Neuronal stem cell (in vitro differentiated cells): ENCODE results near the gene GLG1.

Experiments
- DNase-seq: peaks from one replicate; pipeline ENCODE4 v3.0.0-alpha.2; 2013; ENCODE audit warnings: low spot score
- H2AFZ ChIP-seq: one replicate; pipeline ENCODE4 v1.6.1; 2013; ENCODE audit warnings: mild to moderate bottlenecking, low read length, inconsistent platforms
- H2AK5ac ChIP-seq: 2 replicates; pipeline ENCODE4 v1.6.1; 2013; ENCODE audit warnings: low read depth, mild to moderate bottlenecking, inconsistent platforms, low read length, moderate library complexity, mixed read lengths
- H2BK120ac ChIP-seq: 2 replicates; pipeline ENCODE4 v1.6.1; 2013; ENCODE audit warnings: low read depth, mild to moderate bottlenecking, inconsistent platforms, low read length, moderate library complexity, mixed read lengths
- H2BK12ac ChIP-seq: one replicate; pipeline ENCODE4 v1.6.1; 2013; ENCODE audit warnings: low read length, inconsistent platforms
- H2BK15ac ChIP-seq: 2 replicates; pipeline ENCODE4 v1.6.1; 2013; ENCODE audit warnings: mild to moderate bottlenecking, low read length, inconsistent platforms, mixed read lengths
- H2BK5ac ChIP-seq: one replicate; pipeline ENCODE4 v1.6.1; 2013; ENCODE audit warnings: inconsistent platforms, mild to moderate bottlenecking, low read length, moderate library complexity
- H3K14ac ChIP-seq: one replicate; pipeline ENCODE4 v1.6.1; 2013; ENCODE audit warnings: low read length, inconsistent platforms
- H3K18ac ChIP-seq: 2 replicates; pipeline ENCODE4 v1.6.1; 2013; ENCODE audit warnings: low read length, inconsistent platforms
- H3K23ac ChIP-seq: 2 replicates; pipeline ENCODE4 v1.6.1; 2013; ENCODE audit warnings: low read depth, mild to moderate bottlenecking, mixed read lengths, low read length, inconsistent platforms; ENCODE audit not compliant: poor library complexity
- H3K27ac ChIP-seq: replicated peaks from 3 replicates; pipeline ENCODE4 v1.5.1; 2013; ENCODE audit warnings: low read length, inconsistent platforms
- H3K27me3 ChIP-seq, 3 experiments: 2 replicates each; pipeline ENCODE4 v1.6.1; 2013; ENCODE audit warnings: low read length in 3 of 3, mild to moderate bottlenecking in 2 of 3, inconsistent platforms in 1 of 3, low read depth in 1 of 3, mixed read lengths in 1 of 3, moderate library complexity in 1 of 3; ENCODE audit not compliant: control insufficient read depth in 3 of 3, insufficient read depth in 3 of 3
- H3K36me3 ChIP-seq, 2 donors: replicated peaks in 1 of 2; 2 replicates each; pipeline ENCODE4 v1.6.1; 2013; ENCODE audit warnings: low read length in 2 of 2; ENCODE audit not compliant: control insufficient read depth in 2 of 2, insufficient read depth in 2 of 2
- H3K4ac ChIP-seq: 2 replicates; pipeline ENCODE4 v1.6.1; 2013; ENCODE audit warnings: inconsistent platforms, mild to moderate bottlenecking, low read length, moderate library complexity
- H3K4me1 ChIP-seq, 2 donors: 1 replicate in 1 of 2; 2 replicates in 1 of 2; pipeline ENCODE4 v1.6.1; 2013; ENCODE audit warnings: low read length in 2 of 2, low read depth in 1 of 2; ENCODE audit not compliant: control insufficient read depth in 2 of 2, insufficient read depth in 1 of 2
- H3K4me2 ChIP-seq: one replicate; pipeline ENCODE4 v1.6.1; 2013; ENCODE audit warnings: mild to moderate bottlenecking, low read length, inconsistent platforms; ENCODE audit not compliant: insufficient read depth, poor library complexity, severe bottlenecking
- H3K4me3 ChIP-seq, 2 donors: 2 replicates each; pipeline ENCODE4 v1.5.1; 2013; ENCODE audit warnings: low read length in 2 of 2, mild to moderate bottlenecking in 2 of 2, inconsistent platforms in 1 of 2, moderate library complexity in 1 of 2
- H3K79me1 ChIP-seq: one replicate; pipeline ENCODE4 v1.6.1; 2013; ENCODE audit warnings: low read depth, mild to moderate bottlenecking, inconsistent platforms, low read length, moderate library complexity
- H3K9ac ChIP-seq: one replicate; pipeline ENCODE4 v1.6.1; 2013; ENCODE audit warnings: mild to moderate bottlenecking, low read depth, low read length, inconsistent platforms; ENCODE audit not compliant: poor library complexity
- H3K9me3 ChIP-seq, 2 donors: replicated peaks in 1 of 2; 2 replicates each; pipeline versions ENCODE3 to v1.6.1; 2013; ENCODE audit warnings: low read length in 2 of 2, mild to moderate bottlenecking in 2 of 2, inconsistent platforms in 1 of 2, low read depth in 1 of 2, mixed read lengths in 1 of 2, moderate library complexity in 1 of 2; ENCODE audit not compliant: control insufficient read depth in 2 of 2, insufficient read depth in 1 of 2
- H4K8ac ChIP-seq: one replicate; pipeline ENCODE4 v1.6.1; 2013; ENCODE audit warnings: low read depth, mild to moderate bottlenecking, inconsistent platforms, low read length, moderate library complexity
- H4K91ac ChIP-seq: one replicate; pipeline ENCODE4 v1.6.1; 2013; ENCODE audit warnings: low read length, low read depth, mild to moderate bottlenecking, inconsistent platforms; ENCODE audit not compliant: poor library complexity
- WGBS, 2 donors: extraction: QIAGEN DNeasy Blood & Tissue Kit; methylation state at CpG; one replicate each; pipeline ENCODE4 v1.1.7; 2013; ENCODE audit warnings: missing lambda C conversion rate in 2 of 2, mixed read lengths in 1 of 2; ENCODE audit not compliant: insufficient read length in 2 of 2, insufficient replicate concordance in 1 of 2; ENCODE audit errors: extremely low coverage in 2 of 2; 5-methylcytosine and 5-hydroxymethylcytosine counted together

Gene GLG1

GRCh38 chr16:74608381-74608780 lies 1.5 kb upstream of the GLG1 start:
- Histone ChIP-seq H2AFZ (peak overlapping the region; percentile 96), H3K4me3 (no peak overlapping the region), H3K18ac (no peak overlapping the region), H3K27me3 (no peaks in the 10 kb centered on the region), H4K8ac (no peak overlapping the region), H2BK5ac (no peak overlapping the region), H2BK12ac (no peak overlapping the region), H3K79me1 (peaks cover 8% of the 10 kb centered on the region), H2BK15ac (no peak overlapping the region), H3K9me3 (peaks cover 0 to 2% of the 10 kb centered on the region in 2 donors), H2AK5ac (no peak overlapping the region), H3K9ac (no peak overlapping the region), H3K4ac (no peak overlapping the region), H3K4me1 (peaks cover 4 to 9% of the 10 kb centered on the region in 2 donors), H3K23ac (no peak overlapping the region), H3K27ac (no peak overlapping the region), H2BK120ac (no peak overlapping the region), H3K36me3 (no peaks in the 10 kb centered on the region), H4K91ac (no peak overlapping the region), H3K14ac (no peak overlapping the region), H3K4me2 (no peak overlapping the region)
- no CpG with 5 or more reads among the region's 6 CpGs for WGBS, 2 donors
- no peak for DNase-seq

GRCh38 chr16:74607962-74608356 lies 1.0 kb upstream of the GLG1 start:
- H3K27ac ChIP-seq: no peak overlapping the region
- H3K14ac ChIP-seq: no peak overlapping the region
- no CpG with 5 or more reads among the region's 6 CpGs for WGBS, 2 donors
- peaks cover 0 to 2% of the 10 kb centered on the region in 2 donors for H3K9me3 ChIP-seq
- peaks cover 4 to 9% of the 10 kb centered on the region in 2 donors for H3K4me1 ChIP-seq
- H3K18ac ChIP-seq: no peak overlapping the region
- no peak overlapping the region for H3K9ac ChIP-seq
- H3K4ac ChIP-seq: no peak overlapping the region
- no peak overlapping the region for H2BK12ac ChIP-seq
- H4K91ac ChIP-seq: no peak overlapping the region
- no peak overlapping the region for H3K4me2 ChIP-seq
- peak overlapping the region in 1 of 2 donors; percentile 68 for H3K4me3 ChIP-seq
- DNase-seq: no peak
- H3K27me3 ChIP-seq: no peaks in the 10 kb centered on the region
- peak overlapping the region; percentile 96 for H2AFZ ChIP-seq
- no peak overlapping the region for H2BK120ac ChIP-seq
- no peak overlapping the region for H4K8ac ChIP-seq
- no peak overlapping the region for H2BK15ac ChIP-seq
- H3K79me1 ChIP-seq: peaks cover 10% of the 10 kb centered on the region
- H3K36me3 ChIP-seq: no peaks in the 10 kb centered on the region
- H3K23ac ChIP-seq: no peak overlapping the region
- H2BK5ac ChIP-seq: no peak overlapping the region
- H2AK5ac ChIP-seq: no peak overlapping the region

GRCh38 chr16:74607310-74607961 lies 522 bp upstream of the GLG1 start:
- H3K9me3 ChIP-seq: peaks cover 0 to 2% of the 10 kb centered on the region in 2 donors
- H3K4me2 ChIP-seq: peak overlapping the region; percentile 57
- no peak overlapping the region for H3K14ac ChIP-seq
- no peak overlapping the region for H4K91ac ChIP-seq
- no peak overlapping the region for H3K4ac ChIP-seq
- H3K36me3 ChIP-seq: no peaks in the 10 kb centered on the region
- H2BK120ac ChIP-seq: no peak overlapping the region
- H3K79me1 ChIP-seq: peaks cover 13% of the 10 kb centered on the region
- H2BK5ac ChIP-seq: no peak overlapping the region
- H3K23ac ChIP-seq: no peak overlapping the region
- H2BK12ac ChIP-seq: no peak overlapping the region
- no peak overlapping the region for H2BK15ac ChIP-seq
- H3K9ac ChIP-seq: no peak overlapping the region
- H3K18ac ChIP-seq: no peak overlapping the region
- no peak overlapping the region for H2AK5ac ChIP-seq
- H3K27ac ChIP-seq: no peak overlapping the region
- H3K27me3 ChIP-seq: no peaks in the 10 kb centered on the region
- H3K4me1 ChIP-seq: peaks cover 4 to 9% of the 10 kb centered on the region in 2 donors
- no peak overlapping the region for H4K8ac ChIP-seq
- peak overlapping the region; percentile 96 for H2AFZ ChIP-seq
- H3K4me3 ChIP-seq: peak overlapping the region; percentile 17 to 68
- no CpG with 5 or more reads among the region's 14 CpGs for WGBS, 2 donors
- no peak for DNase-seq

GRCh38 chr16:74605746-74606520 lies 981 bp downstream of the GLG1 start:
- peak overlapping the region; percentile 95 for H3K4ac ChIP-seq
- peaks cover 13% of the 10 kb centered on the region for H3K79me1 ChIP-seq
- peak overlapping the region; percentile 68 for H3K4me2 ChIP-seq
- H3K9me3 ChIP-seq: peaks cover 0 to 2% of the 10 kb centered on the region in 2 donors
- peak overlapping the region; percentile 87 for H2BK120ac ChIP-seq
- no peak overlapping the region for H3K14ac ChIP-seq
- H4K8ac ChIP-seq: no peak overlapping the region
- peak overlapping the region; percentile 96 for H2AFZ ChIP-seq
- H3K27me3 ChIP-seq: no peaks in the 10 kb centered on the region
- no peaks in the 10 kb centered on the region for H3K36me3 ChIP-seq
- H3K4me3 ChIP-seq: peak overlapping the region; percentile 68 to 89
- H3K27ac ChIP-seq: peak overlapping the region; percentile 91
- H3K9ac ChIP-seq: peak overlapping the region; percentile 94
- H2BK15ac ChIP-seq: no peak overlapping the region
- peaks cover 4 to 9% of the 10 kb centered on the region in 2 donors for H3K4me1 ChIP-seq
- no CpG with 5 or more reads among the region's 17 CpGs for WGBS, 2 donors
- no peak for DNase-seq
- peak overlapping the region; percentile 94 for H2BK5ac ChIP-seq
- peak overlapping the region; percentile 64 for H2AK5ac ChIP-seq
- peak overlapping the region; percentile 99 for H3K23ac ChIP-seq
- peak overlapping the region; percentile 100 for H3K18ac ChIP-seq
- H2BK12ac ChIP-seq: no peak overlapping the region
- no peak overlapping the region for H4K91ac ChIP-seq
